Glutamatergic neuron (in vitro differentiated cells): Measurements from ENCODE around the gene TMIGD1. TPM values are rescaled to one million over a fixed set of nuclear protein-coding genes. Genes with fewer than 3 reads are reported as not detected.

Experiments
- DNase-seq: peaks from one replicate; pipeline ENCODE4 v3.0.0; 2022
- H3K27ac Mint-ChIP-seq: one replicate; pipeline ENCODE4 v1.8.0; 2020; ENCODE audit warnings: mild to moderate bottlenecking, mixed read lengths, inconsistent platforms; ENCODE audit not compliant: unreplicated experiment
- H3K27me3 Mint-ChIP-seq: one replicate; pipeline ENCODE4 v1.8.0; 2020; ENCODE audit warnings: mild to moderate bottlenecking, moderate library complexity, mixed read lengths, inconsistent platforms; ENCODE audit not compliant: unreplicated experiment
- H3K36me3 Mint-ChIP-seq: one replicate; pipeline ENCODE4 v1.8.0; 2020; ENCODE audit warnings: mild to moderate bottlenecking, mixed read lengths, inconsistent platforms; ENCODE audit not compliant: unreplicated experiment
- H3K4me1 Mint-ChIP-seq: one replicate; pipeline ENCODE4 v1.8.0; 2020; ENCODE audit warnings: mild to moderate bottlenecking, low read depth, mixed read lengths, inconsistent platforms; ENCODE audit not compliant: unreplicated experiment
- H3K4me3 Mint-ChIP-seq: one replicate; pipeline ENCODE4 v1.8.0; 2020; ENCODE audit warnings: mild to moderate bottlenecking, mixed read lengths, inconsistent platforms; ENCODE audit not compliant: unreplicated experiment
- H3K9me3 Mint-ChIP-seq: one replicate; pipeline ENCODE4 v1.8.0; 2020; ENCODE audit warnings: mild to moderate bottlenecking, moderate library complexity, mixed read lengths, inconsistent platforms; ENCODE audit not compliant: unreplicated experiment
- CTCF ChIP-seq: fragments of 200-600 bp; sonication (generic); IDR thresholded peaks from one replicate; pipeline ENCODE4 v1.5.0; 2021; ENCODE audit not compliant: partially characterized antibody, unreplicated experiment
- total RNA-seq: library from RNA; stranded (reverse); fragmentation: NEBNext Ultra II Directional; extraction: Animal tissue kit (Norgen Biotek cat#: 25700); gene quantifications from one replicate; pipeline ENCODE4 v1.2.1, GENCODE V29; 2021; ENCODE audit not compliant: unreplicated experiment

TMIGD1 gene
- total RNA-seq, 1 donor from 2014 or later = not detected

GRCh38 chr17:30376621-30377452, 43.0 kb upstream of the TMIGD1 start:
- no peak for TF ChIP-seq CTCF
- Mint-ChIP-seq H3K9me3 (peaks cover 7% of the 10 kb centered on the region), H3K4me3 (no peak overlapping the region), H3K4me1 (peaks cover 19% of the 10 kb centered on the region), H3K36me3 (peaks cover 4% of the 10 kb centered on the region), H3K27me3 (peaks cover 9% of the 10 kb centered on the region), H3K27ac (no peak overlapping the region)
- no peak for DNase-seq

- Mint-ChIP-seq H3K27ac (no peak overlapping the region), H3K4me3 (no peak overlapping the region), H3K9me3 (peaks cover 7% of the 10 kb centered on the region), H3K36me3 (peaks cover 4% of the 10 kb centered on the region), H3K27me3 (peaks cover 9% of the 10 kb centered on the region), H3K4me1 (peaks cover 13% of the 10 kb centered on the region)
- no peak for DNase-seq
- TF ChIP-seq CTCF = no peak
These were observed 41.8 kb upstream of the TMIGD1 start for GRCh38 chr17:30375661-30376060.

GRCh38 chr17:30372755-30373154, 38.9 kb upstream of the TMIGD1 start:
- DNase-seq = no peak
- Mint-ChIP-seq H3K27ac (no peak overlapping the region), H3K4me3 (no peak overlapping the region), H3K4me1 (peaks cover 7% of the 10 kb centered on the region), H3K36me3 (no peaks in the 10 kb centered on the region), H3K27me3 (peaks cover 3% of the 10 kb centered on the region), H3K9me3 (peaks cover 3% of the 10 kb centered on the region)
- TF ChIP-seq CTCF = no peak

GRCh38 chr17:30369995-30370394, 36.1 kb upstream of the TMIGD1 start:
- DNase-seq = no peak
- H3K36me3 Mint-ChIP-seq = no peaks in the 10 kb centered on the region
- TF ChIP-seq CTCF = no peak
- H3K9me3 Mint-ChIP-seq = peaks cover 3% of the 10 kb centered on the region
- H3K27me3 Mint-ChIP-seq = peaks cover 3% of the 10 kb centered on the region
- H3K4me3 Mint-ChIP-seq = no peak overlapping the region
- no peaks in the 10 kb centered on the region for H3K4me1 Mint-ChIP-seq
- no peak overlapping the region for H3K27ac Mint-ChIP-seq
